Measurements from ENCODE around the gene MRPS7. TPM values are rescaled to one million over a fixed set of nuclear protein-coding genes. Genes with fewer than 3 reads are reported as not detected.

MRPS7 gene
- total RNA-seq, 1 experiment from 2014 or later: 103 TPM

DNA sequence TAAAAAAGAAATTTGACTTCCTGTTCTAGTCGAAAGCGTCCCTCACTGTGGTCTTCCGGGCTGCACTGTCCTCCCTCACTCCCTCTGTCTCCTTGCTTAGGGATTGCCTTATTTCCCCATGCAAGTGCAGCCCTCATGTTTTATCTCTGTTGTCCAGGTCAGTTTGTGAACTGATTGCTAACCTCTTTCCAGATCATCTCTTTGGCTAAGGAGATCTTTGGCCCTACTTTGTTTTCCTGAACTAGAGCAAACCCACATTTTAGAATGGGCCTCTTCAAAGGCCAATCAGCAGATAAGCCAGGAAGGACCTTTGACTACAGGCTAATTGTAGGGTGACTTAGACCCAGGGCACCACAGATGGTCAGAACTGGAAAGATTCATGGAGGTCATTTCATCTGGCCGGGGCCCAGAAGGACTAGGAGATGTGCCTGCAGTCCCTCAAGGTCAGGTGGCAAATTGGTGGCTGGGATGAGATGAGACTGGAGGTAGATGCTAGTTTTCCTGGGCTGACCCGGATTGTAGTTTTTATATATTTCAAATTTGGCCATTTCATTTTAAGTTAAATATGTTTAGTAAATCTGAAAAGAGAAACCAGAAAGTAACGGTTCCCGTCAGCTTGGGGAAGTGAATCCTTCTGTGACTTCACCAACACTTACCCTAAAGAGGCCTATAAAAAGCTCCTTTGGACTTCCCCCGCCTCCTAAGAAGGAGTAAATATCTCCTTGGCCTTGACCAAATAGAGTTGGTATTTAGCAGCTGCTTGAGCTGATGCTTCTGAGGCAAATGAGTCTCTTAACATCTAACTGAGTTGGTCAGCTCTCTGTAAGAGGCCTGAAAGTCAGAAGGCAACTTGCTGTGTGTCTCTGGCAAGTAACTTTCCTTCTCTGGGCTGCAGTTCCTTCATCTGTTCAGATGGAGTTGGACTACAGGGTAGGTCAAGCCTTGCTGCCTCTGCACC lies 33.8 kb downstream of the MRPS7 start:
- Histone ChIP-seq H3K4me1 (ENCODE audit: insufficient read depth, low read length, poor library complexity, severe bottlenecking) (no peaks in the 10 kb centered on the region), H3K27me3 (replicated peaks; ENCODE audit: insufficient read depth, low read depth, low read length, poor library complexity) (no peaks in the 10 kb centered on the region), H3K36me3 (ENCODE audit: insufficient read depth, low read length, poor library complexity, severe bottlenecking) (no peaks in the 10 kb centered on the region), H3K27ac (ENCODE audit: low read depth, low read length, poor library complexity, severe bottlenecking) (no peak overlapping the region), H3K9me3 (ENCODE audit: low read depth, low read length, poor library complexity, severe bottlenecking) (no peaks in the 10 kb centered on the region), H3K4me3 (ENCODE audit: low read depth, low read length, poor library complexity, severe bottlenecking) (no peak overlapping the region)
- no peak for TF ChIP-seq CTCF (conservative IDR thresholded peaks at IDR 0.05; ENCODE audit: low read depth, low read length)
- BruUV-seq (replicated peaks): no TSS peak
- intact Hi-C loops (cut with micrococcal nuclease; ENCODE audit: unreplicated experiment): no loop called here
- ChIA-PET CTCF (no interaction called here), POLR2A (ENCODE audit: low non-redundant PET) (no interaction called here)
- DNase-seq (ENCODE audit: low spot score): no peak

GRCh38 chr17:75300280-75300679 lies 38.6 kb downstream of the MRPS7 start:
- Histone ChIP-seq H3K9me3 (ENCODE audit: low read depth, low read length, poor library complexity, severe bottlenecking) (no peaks in the 10 kb centered on the region), H3K4me3 (ENCODE audit: low read depth, low read length, poor library complexity, severe bottlenecking) (no peak overlapping the region), H3K27ac (ENCODE audit: low read depth, low read length, poor library complexity, severe bottlenecking) (no peak overlapping the region), H3K4me1 (ENCODE audit: insufficient read depth, low read length, poor library complexity, severe bottlenecking) (no peaks in the 10 kb centered on the region), H3K27me3 (replicated peaks; ENCODE audit: insufficient read depth, low read depth, low read length, poor library complexity) (no peaks in the 10 kb centered on the region), H3K36me3 (ENCODE audit: insufficient read depth, low read length, poor library complexity, severe bottlenecking) (no peaks in the 10 kb centered on the region)
- POLR2A ChIA-PET (ENCODE audit: low non-redundant PET): no interaction called here
- BruUV-seq (replicated peaks): no TSS peak
- CTCF ChIA-PET: no interaction called here
- TF ChIP-seq EZH2 (IDR thresholded peaks at IDR 0.05; ENCODE audit: borderline replicate concordance, low read depth, low read length, poor library complexity, severe bottlenecking): no peak
- no peak for TF ChIP-seq CTCF (conservative IDR thresholded peaks at IDR 0.05; ENCODE audit: low read depth, low read length)
- no peak for DNase-seq (ENCODE audit: low spot score)
- intact Hi-C loops (cut with micrococcal nuclease; ENCODE audit: unreplicated experiment): no loop called here

GRCh38 chr17:75301049-75301448 lies 39.4 kb downstream of the MRPS7 start:
- intact Hi-C loops (cut with micrococcal nuclease; ENCODE audit: unreplicated experiment): no loop called here
- H3K27me3 ChIP-seq (replicated peaks; ENCODE audit: insufficient read depth, low read depth, low read length, poor library complexity): no peaks in the 10 kb centered on the region
- no peak overlapping the region for H3K27ac ChIP-seq (ENCODE audit: low read depth, low read length, poor library complexity, severe bottlenecking)
- H3K4me1 ChIP-seq (ENCODE audit: insufficient read depth, low read length, poor library complexity, severe bottlenecking): no peaks in the 10 kb centered on the region
- BruUV-seq (replicated peaks): no TSS peak
- ChIA-PET CTCF (no interaction called here), POLR2A (ENCODE audit: low non-redundant PET) (no interaction called here)
- H3K9me3 ChIP-seq (ENCODE audit: low read depth, low read length, poor library complexity, severe bottlenecking): no peaks in the 10 kb centered on the region
- H3K4me3 ChIP-seq (ENCODE audit: low read depth, low read length, poor library complexity, severe bottlenecking): no peak overlapping the region
- TF ChIP-seq EZH2 (IDR thresholded peaks at IDR 0.05; ENCODE audit: borderline replicate concordance, low read depth, low read length, poor library complexity, severe bottlenecking) (no peak), CTCF (conservative IDR thresholded peaks at IDR 0.05; ENCODE audit: low read depth, low read length) (no peak)
- no peaks in the 10 kb centered on the region for H3K36me3 ChIP-seq (ENCODE audit: insufficient read depth, low read length, poor library complexity, severe bottlenecking)
- no peak for DNase-seq (ENCODE audit: low spot score)

Data from A673 (cell line).